Measurements from ENCODE around the gene FARP1. TPM values are rescaled to one million over a fixed set of nuclear protein-coding genes. Genes with fewer than 3 reads are reported as not detected.

FARP1 gene
- total RNA-seq, 4 donors from 2014 or later: 1.5 to 10.3 (median 6.4) TPM

DNA sequence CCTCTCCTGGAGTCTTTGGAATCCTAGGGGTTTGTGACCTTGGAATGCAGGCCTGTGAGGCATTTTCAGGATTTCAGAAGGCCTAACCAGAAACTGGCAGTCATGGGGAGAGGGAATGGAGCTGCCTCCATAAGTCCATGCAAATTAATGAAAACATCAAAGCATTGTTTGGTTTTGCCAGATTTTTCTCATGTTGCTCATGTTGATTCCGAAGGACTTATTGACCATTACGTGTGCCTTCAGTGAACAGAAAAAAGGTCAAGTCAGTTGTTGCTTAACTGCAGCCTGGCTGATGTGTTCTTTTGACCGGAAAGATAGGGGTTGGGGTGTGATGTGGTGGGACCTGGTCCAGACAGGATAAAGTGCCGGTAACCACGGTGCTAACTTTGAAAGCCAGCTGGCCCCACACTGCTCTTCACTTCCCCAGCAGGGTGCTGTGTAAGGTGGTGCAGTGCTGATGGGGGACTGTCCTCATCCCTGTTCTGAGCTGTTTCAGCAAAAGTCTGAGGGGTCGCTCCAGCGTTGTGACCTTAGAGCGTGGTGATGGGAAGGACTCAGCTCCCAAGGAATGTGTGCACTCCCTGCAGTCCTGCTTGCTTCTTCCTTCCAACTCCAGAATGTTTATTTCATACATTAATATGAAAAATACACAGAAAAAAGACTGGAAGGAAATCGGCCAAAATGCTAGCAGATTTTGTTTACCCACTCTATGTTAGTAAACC lies 30.7 kb downstream of the FARP1 start:
- TF ChIP-seq POLR2A (IDR thresholded peaks at IDR 0.05): no peak
- TF ChIP-seq, protein P1, sequence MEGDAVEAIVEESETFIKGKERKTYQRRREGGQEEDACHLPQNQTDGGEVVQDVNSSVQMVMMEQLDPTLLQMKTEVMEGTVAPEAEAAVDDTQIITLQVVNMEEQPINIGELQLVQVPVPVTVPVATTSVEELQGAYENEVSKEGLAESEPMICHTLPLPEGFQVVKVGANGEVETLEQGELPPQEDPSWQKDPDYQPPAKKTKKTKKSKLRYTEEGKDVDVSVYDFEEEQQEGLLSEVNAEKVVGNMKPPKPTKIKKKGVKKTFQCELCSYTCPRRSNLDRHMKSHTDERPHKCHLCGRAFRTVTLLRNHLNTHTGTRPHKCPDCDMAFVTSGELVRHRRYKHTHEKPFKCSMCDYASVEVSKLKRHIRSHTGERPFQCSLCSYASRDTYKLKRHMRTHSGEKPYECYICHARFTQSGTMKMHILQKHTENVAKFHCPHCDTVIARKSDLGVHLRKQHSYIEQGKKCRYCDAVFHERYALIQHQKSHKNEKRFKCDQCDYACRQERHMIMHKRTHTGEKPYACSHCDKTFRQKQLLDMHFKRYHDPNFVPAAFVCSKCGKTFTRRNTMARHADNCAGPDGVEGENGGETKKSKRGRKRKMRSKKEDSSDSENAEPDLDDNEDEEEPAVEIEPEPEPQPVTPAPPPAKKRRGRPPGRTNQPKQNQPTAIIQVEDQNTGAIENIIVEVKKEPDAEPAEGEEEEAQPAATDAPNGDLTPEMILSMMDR (IDR thresholded peaks at IDR 0.05): no peak
- WGBS, 2 donors: 52 to 54% methylated on average over 9 of the region's 9 CpGs
- no peak for DNase-seq
- H3K27me3 ChIP-seq: no peaks in the 10 kb centered on the region
- intact Hi-C loops (cut with DNase I): no loop called here
- H3K9me3 ChIP-seq: no peaks in the 10 kb centered on the region
- H3K4me1 ChIP-seq: peaks cover 12 to 42% (median 21%) of the 10 kb centered on the region in 3 donors
- H3K36me3 ChIP-seq: no peaks in the 10 kb centered on the region
- peak overlapping the region in 3 of 4 donors; percentile 27 to 73 (median 54) for H3K27ac ChIP-seq
- H3K4me3 ChIP-seq: no peak overlapping the region

DNA sequence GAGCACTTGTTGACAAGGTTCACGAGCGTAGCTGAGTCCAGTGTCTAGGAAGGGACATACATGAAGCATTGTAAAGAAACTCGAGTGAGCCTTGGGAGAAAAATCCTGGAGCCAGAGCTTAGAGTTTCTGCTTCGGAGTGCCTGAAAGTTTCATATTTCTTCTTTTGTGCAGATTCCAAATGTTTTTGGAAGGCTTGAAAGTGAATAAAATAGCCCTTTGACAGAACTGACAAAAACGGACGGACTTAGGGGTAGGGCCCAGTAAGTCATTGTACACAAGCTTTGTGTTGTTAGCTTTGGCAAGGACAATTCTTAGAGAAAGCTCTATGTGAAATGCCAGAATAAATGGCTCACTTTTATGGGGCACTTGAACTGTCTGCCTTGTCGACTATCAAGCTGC lies 31.4 kb downstream of the FARP1 start:
- 52 to 56% methylated on average over 7 of the region's 7 CpGs for WGBS, 2 donors
- no peak for DNase-seq
- H3K4me1 ChIP-seq: peaks cover 12 to 42% (median 21%) of the 10 kb centered on the region in 3 donors

DNA sequence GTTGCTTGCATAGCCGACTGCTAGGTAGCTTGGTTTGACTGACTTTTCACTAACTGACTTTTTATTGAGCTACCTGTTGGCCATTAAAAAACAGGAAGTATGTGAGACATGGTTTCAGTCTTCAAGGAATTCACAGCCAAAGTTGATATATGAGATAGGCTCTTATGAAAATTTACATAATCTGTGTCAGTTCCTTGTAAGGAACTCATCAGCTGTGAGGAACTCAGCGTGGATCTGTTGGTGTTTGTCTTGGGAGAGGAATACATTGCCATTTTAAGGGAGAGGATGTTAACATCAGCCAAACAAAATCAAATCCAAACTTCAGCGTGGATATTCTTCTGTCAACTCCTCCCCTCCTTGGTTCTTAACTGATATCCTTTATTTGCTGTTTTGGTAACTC lies 32.1 kb downstream of the FARP1 start:
- DNase-seq: no peak
- TF ChIP-seq, protein P1 (IDR thresholded peaks at IDR 0.05): no peak
- no peak for TF ChIP-seq POLR2A (IDR thresholded peaks at IDR 0.05)
- H3K36me3 ChIP-seq: no peaks in the 10 kb centered on the region
- H3K27me3 ChIP-seq: no peaks in the 10 kb centered on the region
- H3K4me3 ChIP-seq: no peak overlapping the region
- WGBS, 2 donors: 47 to 58% methylated on average over 3 of the region's 3 CpGs
- peaks cover 12 to 42% (median 21%) of the 10 kb centered on the region in 3 donors for H3K4me1 ChIP-seq
- H3K9me3 ChIP-seq: no peaks in the 10 kb centered on the region
- peak overlapping the region in 1 of 4 donors; percentile 11 for H3K27ac ChIP-seq
- intact Hi-C loops (cut with DNase I): no loop called here

More for the DNA sequence above, 31.4 kb downstream of the FARP1 start:
- Histone ChIP-seq H3K36me3 (no peaks in the 10 kb centered on the region), H3K4me3 (no peak overlapping the region), H3K27ac (peak overlapping the region in 2 of 4 donors; percentile 11 to 54), H3K27me3 (no peaks in the 10 kb centered on the region), H3K9me3 (no peaks in the 10 kb centered on the region)
- TF ChIP-seq, protein P1 (IDR thresholded peaks at IDR 0.05): no peak
- intact Hi-C loops (cut with DNase I): no loop called here

DNA sequence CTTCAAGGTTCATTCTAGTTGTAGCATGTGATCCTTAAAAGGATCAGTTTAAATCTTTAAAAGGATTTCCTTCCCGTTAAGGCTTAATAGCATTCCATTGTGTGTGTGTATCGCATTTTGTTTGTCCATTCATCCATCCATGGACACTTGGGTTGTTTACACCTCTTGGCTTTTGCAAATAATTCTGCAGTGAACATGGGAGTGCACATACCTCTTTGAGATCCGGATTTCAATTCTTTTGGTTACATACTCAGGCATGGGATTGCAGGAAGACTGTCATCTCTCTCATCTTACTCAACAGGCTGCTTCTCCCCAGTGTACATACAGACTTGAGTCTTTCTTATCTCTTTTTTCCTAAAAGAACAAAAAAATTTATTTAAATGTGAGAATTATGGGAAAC lies 32.9 kb downstream of the FARP1 start:
- Histone ChIP-seq H3K36me3 (no peaks in the 10 kb centered on the region), H3K27ac (no peak overlapping the region), H3K9me3 (no peaks in the 10 kb centered on the region), H3K4me1 (peaks cover 12 to 42% (median 21%) of the 10 kb centered on the region in 3 donors), H3K27me3 (no peaks in the 10 kb centered on the region), H3K4me3 (no peak overlapping the region)
- no peak for TF ChIP-seq POLR2A (IDR thresholded peaks at IDR 0.05)
- TF ChIP-seq, protein P1 (IDR thresholded peaks at IDR 0.05): no peak
- DNase-seq: no peak
- intact Hi-C loops (cut with DNase I): no loop called here
- 46 to 68% methylated on average over 3 of the region's 3 CpGs for WGBS, 2 donors

DNA sequence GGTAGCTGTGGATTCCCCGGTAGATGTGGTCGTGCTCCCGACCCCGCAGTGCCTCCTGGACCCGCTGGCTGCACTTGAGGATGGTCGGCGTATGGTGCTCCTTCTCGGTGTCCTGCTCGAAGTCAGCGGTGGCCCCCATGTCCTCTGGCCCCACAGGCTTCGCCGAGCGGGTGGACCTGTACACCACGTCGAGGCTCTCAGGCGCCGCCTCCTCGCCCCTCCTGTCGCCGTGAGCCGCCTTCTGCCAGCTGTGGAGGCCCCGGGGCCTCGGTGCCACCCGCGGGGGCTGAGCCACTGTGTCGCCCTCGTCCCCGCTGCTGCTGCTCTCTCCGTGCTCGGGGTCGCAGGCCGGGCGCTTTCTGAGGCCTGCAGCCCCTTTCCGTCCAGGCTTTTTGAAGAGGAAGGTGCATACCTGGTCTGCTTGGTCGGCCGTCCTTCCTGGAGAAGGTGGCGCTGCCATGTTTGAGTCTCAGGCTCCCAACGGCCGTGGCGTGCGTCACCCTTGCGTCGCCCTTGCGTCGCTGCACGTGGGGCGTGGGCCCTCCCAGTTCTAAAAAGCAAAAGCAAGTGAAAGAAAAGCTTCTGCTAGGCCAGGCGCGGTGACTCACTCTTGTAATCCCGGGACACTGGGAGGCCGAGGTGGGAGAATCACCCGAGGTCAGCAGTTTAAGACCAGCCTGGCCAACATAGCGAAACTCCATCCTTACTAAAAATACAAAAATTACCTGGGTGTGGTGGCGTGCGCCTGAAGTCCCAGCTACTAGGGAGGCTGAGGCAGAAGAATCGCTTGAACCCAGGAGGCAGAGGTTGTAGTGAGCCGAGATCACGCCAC lies 34.1 kb downstream of the FARP1 start, which contains the start of gene RNF113B:
RNF113B (minus strand) TSS at position 493 of the 832 bp plus-strand sequence; CDS start at position 460, 33 bp downstream.
- Histone ChIP-seq H3K27me3 (no peaks in the 10 kb centered on the region), H3K4me3 (no peak within 1 kb of the TSS), H3K9me3 (no peaks in the 10 kb centered on the region), H3K27ac (no peak within 1 kb of the TSS), H3K4me1 (peaks cover 8 to 33% (median 18%) of the 10 kb centered on the region in 3 donors), H3K36me3 (no peaks in the 10 kb centered on the region)
- TF ChIP-seq, protein P1 (IDR thresholded peaks at IDR 0.05): no peak
- TF ChIP-seq POLR2A (IDR thresholded peaks at IDR 0.05): no peak
- DNase-seq: no peak
- 92 to 93% methylated on average over 8 to 38 of the region's 58 CpGs for WGBS, 2 donors
- intact Hi-C loops (cut with DNase I): no loop called here
